Measurements from ENCODE around the gene UQCRHL.

Gene UQCRHL

DNA sequence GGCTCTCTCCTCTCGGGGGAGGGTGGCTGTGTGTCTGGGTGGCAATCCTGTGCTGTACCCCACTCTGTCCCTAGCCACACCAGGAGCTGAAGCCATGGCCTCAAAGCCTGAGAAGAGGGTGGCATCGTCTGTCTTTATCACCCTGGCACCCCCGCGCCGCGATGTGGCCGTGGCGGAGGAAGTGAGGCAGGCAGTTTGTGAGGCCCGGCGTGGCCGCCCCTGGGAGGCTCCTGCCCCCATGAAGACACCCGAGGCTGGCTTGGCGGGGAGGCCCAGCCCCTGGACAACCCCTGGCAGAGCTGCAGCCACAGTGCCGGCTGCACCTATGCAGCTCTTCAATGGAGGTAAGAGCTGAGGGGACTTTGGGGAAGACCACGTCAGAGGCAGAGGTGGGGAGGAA lies 42.6 kb downstream of the UQCRHL start:
- no peak for DNase-seq (ENCODE audit: low read depth in 1 of 2, low spot score in 1 of 2)
- Histone ChIP-seq H3K27me3 (ENCODE audit: insufficient read depth, poor library complexity, severe bottlenecking) (peaks cover 20% of the 10 kb centered on the region), H3K4me3 (replicated peaks; ENCODE audit: insufficient read depth, low read length) (no peak overlapping the region), H3K27ac (replicated peaks) (no peak overlapping the region)
- TF ChIP-seq SPI1 (IDR thresholded peaks at IDR 0.05; ENCODE audit: borderline replicate concordance, low read depth) (no peak), CTCF (IDR thresholded peaks at IDR 0.05; ENCODE audit: insufficient read depth, low read length) (no peak), POLR2AphosphoS5 (IDR thresholded peaks at IDR 0.05; ENCODE audit: low read depth) (no peak), GABPA (IDR thresholded peaks at IDR 0.05; ENCODE audit: low read depth) (no peak)
- TF ChIP-seq, protein P1, sequence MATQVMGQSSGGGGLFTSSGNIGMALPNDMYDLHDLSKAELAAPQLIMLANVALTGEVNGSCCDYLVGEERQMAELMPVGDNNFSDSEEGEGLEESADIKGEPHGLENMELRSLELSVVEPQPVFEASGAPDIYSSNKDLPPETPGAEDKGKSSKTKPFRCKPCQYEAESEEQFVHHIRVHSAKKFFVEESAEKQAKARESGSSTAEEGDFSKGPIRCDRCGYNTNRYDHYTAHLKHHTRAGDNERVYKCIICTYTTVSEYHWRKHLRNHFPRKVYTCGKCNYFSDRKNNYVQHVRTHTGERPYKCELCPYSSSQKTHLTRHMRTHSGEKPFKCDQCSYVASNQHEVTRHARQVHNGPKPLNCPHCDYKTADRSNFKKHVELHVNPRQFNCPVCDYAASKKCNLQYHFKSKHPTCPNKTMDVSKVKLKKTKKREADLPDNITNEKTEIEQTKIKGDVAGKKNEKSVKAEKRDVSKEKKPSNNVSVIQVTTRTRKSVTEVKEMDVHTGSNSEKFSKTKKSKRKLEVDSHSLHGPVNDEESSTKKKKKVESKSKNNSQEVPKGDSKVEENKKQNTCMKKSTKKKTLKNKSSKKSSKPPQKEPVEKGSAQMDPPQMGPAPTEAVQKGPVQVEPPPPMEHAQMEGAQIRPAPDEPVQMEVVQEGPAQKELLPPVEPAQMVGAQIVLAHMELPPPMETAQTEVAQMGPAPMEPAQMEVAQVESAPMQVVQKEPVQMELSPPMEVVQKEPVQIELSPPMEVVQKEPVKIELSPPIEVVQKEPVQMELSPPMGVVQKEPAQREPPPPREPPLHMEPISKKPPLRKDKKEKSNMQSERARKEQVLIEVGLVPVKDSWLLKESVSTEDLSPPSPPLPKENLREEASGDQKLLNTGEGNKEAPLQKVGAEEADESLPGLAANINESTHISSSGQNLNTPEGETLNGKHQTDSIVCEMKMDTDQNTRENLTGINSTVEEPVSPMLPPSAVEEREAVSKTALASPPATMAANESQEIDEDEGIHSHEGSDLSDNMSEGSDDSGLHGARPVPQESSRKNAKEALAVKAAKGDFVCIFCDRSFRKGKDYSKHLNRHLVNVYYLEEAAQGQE (IDR thresholded peaks at IDR 0.05; ENCODE audit: insufficient replicate concordance, low read depth) = no peak

- Histone ChIP-seq H3K27ac (replicated peaks) (no peak overlapping the region), H3K27me3 (ENCODE audit: insufficient read depth, poor library complexity, severe bottlenecking) (peaks cover 26% of the 10 kb centered on the region), H3K4me3 (replicated peaks; ENCODE audit: insufficient read depth, low read length) (no peak overlapping the region)
- TF ChIP-seq, protein P1 (IDR thresholded peaks at IDR 0.05; ENCODE audit: insufficient replicate concordance, low read depth) = no peak
- TF ChIP-seq SPI1 (IDR thresholded peaks at IDR 0.05; ENCODE audit: borderline replicate concordance, low read depth) (no peak), POLR2AphosphoS5 (IDR thresholded peaks at IDR 0.05; ENCODE audit: low read depth) (no peak), CTCF (IDR thresholded peaks at IDR 0.05; ENCODE audit: insufficient read depth, low read length) (no peak), GABPA (IDR thresholded peaks at IDR 0.05; ENCODE audit: low read depth) (no peak)
- DNase-seq (ENCODE audit: low read depth in 1 of 2, low spot score in 1 of 2) = no peak
Observed at GRCh38 chr1:15764269-15764764, 43.1 kb downstream of the UQCRHL start.

DNA sequence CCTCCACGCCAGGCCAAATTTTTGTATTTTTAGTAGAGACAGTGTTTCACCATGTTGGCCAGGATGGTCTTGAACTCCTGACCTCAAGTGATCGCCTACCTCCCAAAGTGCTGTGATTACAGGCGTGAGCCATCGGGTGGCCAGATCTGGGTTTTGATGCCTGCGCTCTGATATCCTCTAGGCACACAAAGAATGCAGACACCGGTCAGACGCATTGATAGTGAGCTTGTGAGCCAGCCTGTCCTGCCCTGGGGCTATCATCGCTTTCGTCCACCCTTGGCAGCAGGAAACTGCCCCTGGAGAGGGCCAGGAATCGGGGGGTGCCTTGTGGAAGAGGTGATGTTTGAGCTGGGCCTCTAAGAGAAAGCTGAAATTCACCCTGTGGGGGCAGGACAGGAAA lies 44.9 kb downstream of the UQCRHL start:
- TF ChIP-seq, protein P1 (IDR thresholded peaks at IDR 0.05; ENCODE audit: insufficient replicate concordance, low read depth) = no peak
- no peak for TF ChIP-seq SPI1 (IDR thresholded peaks at IDR 0.05; ENCODE audit: borderline replicate concordance, low read depth)
- no peak for TF ChIP-seq CTCF (IDR thresholded peaks at IDR 0.05; ENCODE audit: insufficient read depth, low read length)
- TF ChIP-seq POLR2AphosphoS5 (IDR thresholded peaks at IDR 0.05; ENCODE audit: low read depth) = no peak
- no peak for TF ChIP-seq GABPA (IDR thresholded peaks at IDR 0.05; ENCODE audit: low read depth)
- Histone ChIP-seq H3K27me3 (ENCODE audit: insufficient read depth, poor library complexity, severe bottlenecking) (peaks cover 38% of the 10 kb centered on the region), H3K4me3 (replicated peaks; ENCODE audit: insufficient read depth, low read length) (no peak overlapping the region), H3K27ac (replicated peaks) (no peak overlapping the region)
- DNase-seq (ENCODE audit: low read depth in 1 of 2, low spot score in 1 of 2) = no peak

Data from HL-60 (cell line).